Upper lobe of left lung (tissue), 6 donors: Measurements from ENCODE around the gene FAM120B. TPM values are rescaled to one million over a fixed set of nuclear protein-coding genes. Genes with fewer than 3 reads are reported as not detected.
A peak's percentile ranks its signal among the peaks of the same experiment; 100 is the strongest.
"Not testable (repeated sequence)": the region's sequence is repeated elsewhere in the genome, so short reads cannot be mapped to it uniquely, and the experiment has no call there.

Experiments used
- ATAC-seq, 2 donors: fragments of 200-7000 bp; cut with Tn5 transposase; one replicate each; pipeline ENCODE4 v1.9.1; 2022; ENCODE audit warnings: mild to moderate bottlenecking in 2 of 2, moderate library complexity in 2 of 2; ENCODE audit not compliant: low FRiP score in 2 of 2
- DNase-seq, 2 donors: peaks; one replicate each; pipeline ENCODE4 v3.0.0-alpha.2; 2019 to 2020
- H3K27ac ChIP-seq, 4 donors: fragments of 200-600 bp; sonication (generic); one replicate each; pipeline ENCODE4 v1.5.1; 2016 to 2019
- H3K27me3 ChIP-seq, 4 donors: fragments of 200-600 bp; sonication (generic); one replicate each; pipeline ENCODE4 v1.5.1; 2017 to 2019
- H3K36me3 ChIP-seq, 4 donors: fragments of 200-600 bp; sonication (generic); one replicate each; pipeline ENCODE4 v1.5.1; 2016 to 2019
- H3K4me1 ChIP-seq, 4 donors: fragments of 200-600 bp; sonication (generic); one replicate each; pipeline ENCODE4 v1.5.1; 2018 to 2019
- H3K4me3 ChIP-seq, 4 donors: fragments of 200-600 bp; sonication (generic); one replicate each; pipeline ENCODE4 v1.5.1; 2017 to 2019; ENCODE audit warnings: mild to moderate bottlenecking in 2 of 4, moderate library complexity in 1 of 4
- H3K9me3 ChIP-seq, 4 donors: fragments of 200-600 bp; sonication (generic); one replicate each; pipeline ENCODE4 v1.5.1; 2018 to 2019
- EP300 ChIP-seq, 4 donors: sonication (generic); formaldehyde crosslinking; IDR thresholded peaks; one replicate each; pipeline ENCODE4 v1.5.1; 2017; ENCODE audit warnings: antibody characterized with exemption in 4 of 4, control low read depth in 2 of 4
- POLR2A ChIP-seq, 4 donors: fragments of 450-650 bp; IDR thresholded peaks; one replicate each; pipeline ENCODE4 v1.5.1; 2016 to 2017; ENCODE audit warnings: antibody characterized with exemption in 4 of 4, mild to moderate bottlenecking in 2 of 4
- POLR2AphosphoS5 ChIP-seq, 2 donors: sonication (generic); formaldehyde crosslinking; IDR thresholded peaks; one replicate each; pipeline ENCODE4 v1.5.1; 2017; ENCODE audit warnings: antibody characterized with exemption in 2 of 2
- WGBS, 2 donors: methylation state at CpG; one replicate each; pipeline ENCODE4 v1.1.5; 2017 to 2018; 5-methylcytosine and 5-hydroxymethylcytosine counted together
- total RNA-seq, 6 donors: library from RNA; depleted of rRNA in 4 of 6; stranded (reverse); fragments of >200 nt in 4 of 6; gene quantifications; one replicate each; pipeline versions ENCODE4 v1.1.0 to v1.2.1, GENCODE V29; 2016 to 2021
- TF ChIP-seq, protein P1 (sequence below), 6 experiments: fragments of 450-650 bp in 4 of 6; fragments of 200-600 bp in 2 of 6; sonication (generic) in 2 of 6; IDR thresholded peaks; one replicate each; pipeline ENCODE4 v1.5.1; 2016 to 2019; ENCODE audit warnings: antibody characterized with exemption in 6 of 6
- donor health status: DM: no; HTN: no; CAD: no; lungs with moderate emphysema.
- donor health status: DM: no; HTN: yes; CAD: no; lungs with severe emphysema.

The FAM120B gene
- total RNA-seq, 6 donors from 2014 or later = 20.1 to 51.3 (median 28.3) TPM

DNA sequence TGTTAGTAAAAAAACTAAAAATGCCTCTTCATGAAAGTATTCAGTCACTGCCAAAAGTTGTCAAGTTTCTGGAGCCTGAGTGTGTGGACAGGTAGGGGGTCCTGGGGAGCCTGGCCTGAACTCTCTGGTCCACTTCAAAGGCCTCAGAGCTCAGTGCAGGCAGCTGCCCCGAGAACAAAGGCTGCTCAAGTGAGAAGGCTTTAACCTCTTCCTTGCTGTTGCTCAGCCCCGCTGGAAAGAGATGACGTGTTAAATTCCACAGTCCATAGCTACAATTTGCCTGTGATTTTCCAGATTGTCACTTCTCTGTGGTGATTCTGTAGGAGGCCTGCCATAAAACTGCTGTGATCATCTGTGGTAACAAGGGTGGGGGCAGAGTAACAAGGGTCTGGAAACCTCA, 96.9 kb downstream of the FAM120B start:
- no peaks in the 10 kb centered on the region for H3K4me1 ChIP-seq
- no peak for TF ChIP-seq EP300 (IDR thresholded peaks at IDR 0.05)
- 81 to 84% methylated on average over 3 of the region's 3 CpGs for WGBS, 2 donors
- H3K9me3 ChIP-seq = no peaks in the 10 kb centered on the region
- no peak overlapping the region for H3K27ac ChIP-seq
- DNase-seq (no peak), ATAC-seq (no peak)
- H3K36me3 ChIP-seq = peaks cover 7 to 61% (median 34%) of the 10 kb centered on the region in 4 donors
- no peaks in the 10 kb centered on the region for H3K27me3 ChIP-seq
- H3K4me3 ChIP-seq = no peak overlapping the region

DNA sequence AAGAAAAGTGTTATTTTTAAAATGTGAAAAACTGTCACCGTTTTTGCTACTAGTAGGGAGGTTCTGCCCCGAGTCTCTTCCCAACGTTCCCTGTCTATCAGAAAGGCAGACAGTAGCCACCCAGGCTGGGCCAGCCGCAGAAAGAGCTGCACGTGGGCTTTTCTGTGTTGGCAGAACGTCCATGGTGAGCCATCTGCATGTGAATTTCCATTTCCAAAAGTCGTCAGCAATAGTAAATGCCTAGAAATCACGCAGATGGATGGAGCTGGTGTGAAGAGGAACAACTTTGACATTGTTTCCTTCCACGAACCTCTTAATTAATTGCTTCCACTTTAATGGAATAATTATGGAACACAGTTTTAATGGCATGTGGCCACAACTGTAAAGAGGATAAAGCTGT, 97.5 kb downstream of the FAM120B start:
- Histone ChIP-seq H3K36me3 (peaks cover 7 to 61% (median 34%) of the 10 kb centered on the region in 4 donors), H3K9me3 (no peaks in the 10 kb centered on the region), H3K27me3 (no peaks in the 10 kb centered on the region), H3K4me3 (no peak overlapping the region), H3K27ac (no peak overlapping the region), H3K4me1 (no peaks in the 10 kb centered on the region)
- DNase-seq (no peak), ATAC-seq (no peak)
- TF ChIP-seq POLR2AphosphoS5 (IDR thresholded peaks at IDR 0.05) (no peak), EP300 (IDR thresholded peaks at IDR 0.05) (no peak), POLR2A (IDR thresholded peaks at IDR 0.05) (no peak)
- TF ChIP-seq, protein P1, sequence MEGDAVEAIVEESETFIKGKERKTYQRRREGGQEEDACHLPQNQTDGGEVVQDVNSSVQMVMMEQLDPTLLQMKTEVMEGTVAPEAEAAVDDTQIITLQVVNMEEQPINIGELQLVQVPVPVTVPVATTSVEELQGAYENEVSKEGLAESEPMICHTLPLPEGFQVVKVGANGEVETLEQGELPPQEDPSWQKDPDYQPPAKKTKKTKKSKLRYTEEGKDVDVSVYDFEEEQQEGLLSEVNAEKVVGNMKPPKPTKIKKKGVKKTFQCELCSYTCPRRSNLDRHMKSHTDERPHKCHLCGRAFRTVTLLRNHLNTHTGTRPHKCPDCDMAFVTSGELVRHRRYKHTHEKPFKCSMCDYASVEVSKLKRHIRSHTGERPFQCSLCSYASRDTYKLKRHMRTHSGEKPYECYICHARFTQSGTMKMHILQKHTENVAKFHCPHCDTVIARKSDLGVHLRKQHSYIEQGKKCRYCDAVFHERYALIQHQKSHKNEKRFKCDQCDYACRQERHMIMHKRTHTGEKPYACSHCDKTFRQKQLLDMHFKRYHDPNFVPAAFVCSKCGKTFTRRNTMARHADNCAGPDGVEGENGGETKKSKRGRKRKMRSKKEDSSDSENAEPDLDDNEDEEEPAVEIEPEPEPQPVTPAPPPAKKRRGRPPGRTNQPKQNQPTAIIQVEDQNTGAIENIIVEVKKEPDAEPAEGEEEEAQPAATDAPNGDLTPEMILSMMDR (IDR thresholded peaks at IDR 0.05) = no peak
- WGBS, 2 donors = 82 to 85% methylated on average over 9 of the region's 9 CpGs

GRCh38 chr6:170404697-170405096, 98.1 kb downstream of the FAM120B start:
- H3K36me3 ChIP-seq = peaks cover 7 to 61% (median 34%) of the 10 kb centered on the region in 4 donors
- TF ChIP-seq EP300 (IDR thresholded peaks at IDR 0.05) (no peak), POLR2AphosphoS5 (IDR thresholded peaks at IDR 0.05) (no peak), POLR2A (IDR thresholded peaks at IDR 0.05) (no peak)
- TF ChIP-seq, protein P1 (IDR thresholded peaks at IDR 0.05) = no peak
- no peak overlapping the region for H3K4me3 ChIP-seq
- ATAC-seq = no peak
- no peaks in the 10 kb centered on the region for H3K4me1 ChIP-seq
- H3K27ac ChIP-seq = no peak overlapping the region
- no peaks in the 10 kb centered on the region for H3K9me3 ChIP-seq
- WGBS, 2 donors = 88 to 92% methylated on average over 6 of the region's 6 CpGs
- DNase-seq = no peak
- no peaks in the 10 kb centered on the region for H3K27me3 ChIP-seq

DNA sequence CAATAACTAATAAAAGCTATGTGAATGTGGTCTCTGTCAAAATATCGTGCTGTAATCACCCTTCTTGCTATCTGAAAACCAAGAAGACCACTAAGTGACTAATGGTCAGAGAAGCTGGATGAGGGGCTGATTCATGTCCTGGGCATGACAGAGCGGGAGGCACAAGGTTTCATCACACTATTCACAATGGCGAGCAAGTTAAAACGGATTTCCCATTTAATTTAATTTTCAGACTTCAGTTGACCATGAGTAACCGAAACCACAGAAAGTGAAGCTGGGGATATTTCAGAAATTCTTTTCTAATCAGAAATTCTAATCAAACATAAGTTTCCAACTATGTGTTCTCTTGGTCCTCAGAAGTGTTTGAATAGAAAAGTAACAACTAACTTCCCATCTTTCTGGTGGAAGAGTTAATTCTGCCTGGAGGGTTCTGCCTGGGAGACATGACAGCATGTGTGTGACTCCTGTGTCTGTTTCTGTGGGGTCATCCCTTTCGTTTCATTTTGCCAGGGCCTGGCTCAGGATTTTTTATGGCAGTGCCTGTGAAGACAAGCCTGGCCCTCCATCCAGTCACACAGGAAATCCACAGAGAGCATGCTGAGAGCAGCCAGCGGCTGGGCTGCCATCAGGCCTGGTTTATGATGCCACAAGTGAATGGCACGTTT, 98.9 kb downstream of the FAM120B start:
- no peak for TF ChIP-seq POLR2A (IDR thresholded peaks at IDR 0.05)
- H3K27me3 ChIP-seq = no peaks in the 10 kb centered on the region
- DNase-seq = no peak
- no peaks in the 10 kb centered on the region for H3K4me1 ChIP-seq
- H3K36me3 ChIP-seq = peaks cover 7 to 56% (median 30%) of the 10 kb centered on the region in 4 donors
- WGBS, 2 donors = 74 to 84% methylated on average over 8 of the region's 8 CpGs
- H3K27ac ChIP-seq = no peak overlapping the region
- no peak for ATAC-seq
- H3K9me3 ChIP-seq = no peaks in the 10 kb centered on the region
- no peak overlapping the region for H3K4me3 ChIP-seq

DNA sequence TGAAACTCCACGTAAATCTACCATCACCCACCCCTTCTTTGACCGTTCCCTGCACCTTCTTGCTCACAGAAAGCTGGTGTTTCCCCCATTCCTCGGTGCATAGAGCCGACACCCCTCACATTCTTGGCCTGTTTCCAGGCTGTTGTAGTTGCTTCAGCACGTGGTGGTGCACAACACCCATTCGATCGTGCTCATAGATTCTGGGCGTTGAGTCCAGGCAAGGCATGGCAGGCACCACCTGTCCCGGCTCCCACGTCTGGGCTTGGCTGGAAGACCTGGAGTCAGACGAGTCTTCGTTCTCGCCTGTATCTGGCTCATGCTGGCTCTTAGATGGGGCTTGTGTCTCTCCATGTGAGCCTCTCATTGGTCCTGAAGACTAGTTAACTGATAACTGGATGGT, 100.6 kb downstream of the FAM120B start:
- Histone ChIP-seq H3K9me3 (no peaks in the 10 kb centered on the region), H3K27me3 (no peaks in the 10 kb centered on the region), H3K36me3 (peaks cover 7 to 39% (median 22%) of the 10 kb centered on the region in 4 donors), H3K4me1 (no peaks in the 10 kb centered on the region), H3K27ac (no peak overlapping the region), H3K4me3 (no peak overlapping the region)
- peak in 1 of 2 donors; percentile 46 for DNase-seq
- WGBS, 2 donors = 77 to 89% methylated on average over 13 of the region's 13 CpGs
- no peak for ATAC-seq
- TF ChIP-seq, protein P1 (IDR thresholded peaks at IDR 0.05) = no peak
- TF ChIP-seq POLR2A (IDR thresholded peaks at IDR 0.05) (no peak), EP300 (IDR thresholded peaks at IDR 0.05) (no peak), POLR2AphosphoS5 (IDR thresholded peaks at IDR 0.05) (no peak)

DNA sequence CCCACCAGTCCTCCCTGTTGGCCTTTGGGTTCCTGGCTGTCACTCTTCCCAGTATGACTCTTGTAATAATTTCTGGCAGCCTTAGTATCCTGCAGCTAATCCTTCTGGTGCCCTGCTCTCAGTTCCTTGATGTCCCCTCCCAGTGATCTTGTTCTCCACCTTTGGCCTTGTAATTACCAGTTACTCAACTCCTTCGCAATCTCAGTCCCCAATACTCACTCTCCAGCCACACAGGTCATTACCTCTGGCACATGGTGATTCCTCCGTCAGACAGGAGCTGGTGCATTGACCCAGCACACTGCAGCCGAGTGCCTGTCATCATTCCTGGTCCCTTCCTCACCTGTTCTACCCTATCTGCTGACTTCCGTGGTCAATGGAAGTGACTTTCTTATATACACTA, 101.4 kb downstream of the FAM120B start:
- 81 to 95% methylated on average over 4 of the region's 4 CpGs for WGBS, 2 donors
- TF ChIP-seq POLR2AphosphoS5 (IDR thresholded peaks at IDR 0.05) (no peak), EP300 (IDR thresholded peaks at IDR 0.05) (no peak), POLR2A (IDR thresholded peaks at IDR 0.05) (no peak)
- TF ChIP-seq, protein P1 (IDR thresholded peaks at IDR 0.05) = no peak
- DNase-seq (no peak), ATAC-seq (no peak)
- Histone ChIP-seq H3K9me3 (no peaks in the 10 kb centered on the region), H3K36me3 (peaks cover 7 to 33% (median 20%) of the 10 kb centered on the region in 4 donors), H3K27ac (no peak overlapping the region), H3K4me1 (no peaks in the 10 kb centered on the region), H3K27me3 (no peaks in the 10 kb centered on the region), H3K4me3 (no peak overlapping the region)

- not testable (repeated sequence) for DNase-seq, H3K9me3 ChIP-seq, H3K27ac ChIP-seq, H3K27me3 ChIP-seq, H3K4me3 ChIP-seq, ATAC-seq, H3K4me1 ChIP-seq
- WGBS, 2 donors = 89 to 92% methylated on average over 8 of the region's 8 CpGs
- peaks cover 5 to 21% (median 10%) of the 10 kb centered on the region in 4 donors for H3K36me3 ChIP-seq
Measured at GRCh38 chr6:170409746-170410145, 103.2 kb downstream of the FAM120B start.
